Measurements from ENCODE around the gene TBC1D1.

DNA sequence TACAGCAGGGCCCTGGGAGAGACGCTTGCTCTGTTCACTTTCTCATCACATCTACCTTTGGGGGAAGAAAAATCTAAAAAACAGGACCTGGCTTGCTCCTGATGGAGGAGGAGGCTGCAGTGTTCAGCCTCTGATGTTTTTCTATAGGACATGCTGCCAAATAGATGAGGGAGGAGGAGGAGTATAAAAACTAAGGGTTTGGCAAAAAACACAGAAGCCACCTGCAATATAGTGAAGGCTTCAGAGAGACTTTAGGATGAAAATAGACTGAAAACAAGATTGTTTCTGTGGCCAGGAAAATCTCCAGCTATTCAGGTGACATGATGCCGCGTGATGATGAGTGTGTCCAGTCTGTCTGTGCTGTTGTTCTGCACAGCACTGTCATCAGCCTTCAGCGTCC is 229.9 kb downstream of the TBC1D1 start:
- TF ChIP-seq CTCF (IDR thresholded peaks at IDR 0.05) (no peak), POLR2AphosphoS5 (IDR thresholded peaks at IDR 0.05; ENCODE audit: insufficient read depth in 1 of 2, low read depth in 1 of 2) (no peak), POLR2A (IDR thresholded peaks at IDR 0.05) (no peak)

Measured in vagina (tissue), 2 donors.